Uterus (tissue), 2 donors: ENCODE results near the gene CPED1.

ENCODE experiments used
- POLR2A ChIP-seq, 2 donors: fragments of 450-650 bp; IDR thresholded peaks; one replicate each; pipeline ENCODE4 v1.6.1; 2016; ENCODE audit warnings: antibody characterized with exemption in 2 of 2, mild to moderate bottlenecking in 1 of 2, moderate library complexity in 1 of 2
- TF ChIP-seq, protein P1 (sequence below), 4 experiments: fragments of 200-600 bp in 2 of 4; fragments of 450-650 bp in 2 of 4; sonication (generic) in 2 of 4; IDR thresholded peaks; one replicate each; pipeline ENCODE4 v1.5.1; 2016 to 2019; ENCODE audit warnings: antibody characterized with exemption in 4 of 4, mild to moderate bottlenecking in 2 of 4, moderate library complexity in 1 of 4

DNA sequence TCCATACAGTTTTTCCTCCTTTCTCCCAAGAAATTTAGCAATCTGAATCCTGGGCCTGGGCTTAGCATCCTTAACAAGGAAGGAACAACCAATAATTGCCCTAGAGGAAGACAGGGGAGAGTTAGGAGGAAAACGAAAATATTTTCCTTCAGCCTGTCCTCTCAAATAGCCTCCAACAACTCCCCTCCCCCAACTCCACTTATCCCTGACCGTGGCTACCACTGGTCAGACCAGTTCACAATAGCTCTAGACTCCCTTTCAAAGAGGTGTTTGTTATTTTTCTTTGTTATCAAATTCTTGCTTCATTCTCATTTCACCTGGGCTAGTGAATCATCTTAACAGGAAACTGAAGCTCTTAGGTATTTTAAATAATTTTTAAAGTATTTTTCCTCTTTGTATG, 114.1 kb downstream of the CPED1 start:
- no peak for TF ChIP-seq POLR2A (IDR thresholded peaks at IDR 0.05)
- TF ChIP-seq, protein P1, sequence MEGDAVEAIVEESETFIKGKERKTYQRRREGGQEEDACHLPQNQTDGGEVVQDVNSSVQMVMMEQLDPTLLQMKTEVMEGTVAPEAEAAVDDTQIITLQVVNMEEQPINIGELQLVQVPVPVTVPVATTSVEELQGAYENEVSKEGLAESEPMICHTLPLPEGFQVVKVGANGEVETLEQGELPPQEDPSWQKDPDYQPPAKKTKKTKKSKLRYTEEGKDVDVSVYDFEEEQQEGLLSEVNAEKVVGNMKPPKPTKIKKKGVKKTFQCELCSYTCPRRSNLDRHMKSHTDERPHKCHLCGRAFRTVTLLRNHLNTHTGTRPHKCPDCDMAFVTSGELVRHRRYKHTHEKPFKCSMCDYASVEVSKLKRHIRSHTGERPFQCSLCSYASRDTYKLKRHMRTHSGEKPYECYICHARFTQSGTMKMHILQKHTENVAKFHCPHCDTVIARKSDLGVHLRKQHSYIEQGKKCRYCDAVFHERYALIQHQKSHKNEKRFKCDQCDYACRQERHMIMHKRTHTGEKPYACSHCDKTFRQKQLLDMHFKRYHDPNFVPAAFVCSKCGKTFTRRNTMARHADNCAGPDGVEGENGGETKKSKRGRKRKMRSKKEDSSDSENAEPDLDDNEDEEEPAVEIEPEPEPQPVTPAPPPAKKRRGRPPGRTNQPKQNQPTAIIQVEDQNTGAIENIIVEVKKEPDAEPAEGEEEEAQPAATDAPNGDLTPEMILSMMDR (IDR thresholded peaks at IDR 0.05): no peak
